Upper lobe of left lung (tissue), 4 donors: ENCODE measurements around the gene MMP3.

ENCODE experiments used
- CTCF ChIP-seq, 6 experiments: fragments of 450-650 bp in 4 of 6; fragments of 200-600 bp in 2 of 6; sonication (generic) in 2 of 6; IDR thresholded peaks; one replicate each; pipeline ENCODE4 v1.5.1; 2016 to 2019; ENCODE audit warnings: antibody characterized with exemption in 6 of 6
- EP300 ChIP-seq, 4 donors: sonication (generic); formaldehyde crosslinking; IDR thresholded peaks; one replicate each; pipeline ENCODE4 v1.5.1; 2017; ENCODE audit warnings: antibody characterized with exemption in 4 of 4, control low read depth in 2 of 4
- POLR2A ChIP-seq, 4 donors: fragments of 450-650 bp; IDR thresholded peaks; one replicate each; pipeline ENCODE4 v1.5.1; 2016 to 2017; ENCODE audit warnings: antibody characterized with exemption in 4 of 4, mild to moderate bottlenecking in 2 of 4
- POLR2AphosphoS5 ChIP-seq, 2 donors: sonication (generic); formaldehyde crosslinking; IDR thresholded peaks; one replicate each; pipeline ENCODE4 v1.5.1; 2017; ENCODE audit warnings: antibody characterized with exemption in 2 of 2

- TF ChIP-seq CTCF (IDR thresholded peaks at IDR 0.05) (no peak), EP300 (IDR thresholded peaks at IDR 0.05) (no peak), POLR2AphosphoS5 (IDR thresholded peaks at IDR 0.05) (no peak), POLR2A (IDR thresholded peaks at IDR 0.05) (no peak)
Observed at GRCh38 chr11:102794382-102794781, 49.0 kb downstream of the MMP3 start.
